GM19025 (cell line): ENCODE measurements around the gene ATP9A.
"Not testable (repeated sequence)": the region's sequence is repeated elsewhere in the genome, so short reads cannot be mapped to it uniquely, and the experiment has no call there.

Experiments
- ATAC-seq: cut with Tn5 transposase; IDR thresholded peaks from one replicate; pipeline ENCODE4 v1.9.1; 2021; ENCODE audit warnings: mild to moderate bottlenecking, low read depth, moderate library complexity; ENCODE audit not compliant: unreplicated experiment

The ATP9A gene

GRCh38 chr20:51584737-51585136, 183.5 kb downstream of the ATP9A start:
- no peak for ATAC-seq

GRCh38 chr20:51584116-51584515, 184.1 kb downstream of the ATP9A start:
- no peak for ATAC-seq

DNA sequence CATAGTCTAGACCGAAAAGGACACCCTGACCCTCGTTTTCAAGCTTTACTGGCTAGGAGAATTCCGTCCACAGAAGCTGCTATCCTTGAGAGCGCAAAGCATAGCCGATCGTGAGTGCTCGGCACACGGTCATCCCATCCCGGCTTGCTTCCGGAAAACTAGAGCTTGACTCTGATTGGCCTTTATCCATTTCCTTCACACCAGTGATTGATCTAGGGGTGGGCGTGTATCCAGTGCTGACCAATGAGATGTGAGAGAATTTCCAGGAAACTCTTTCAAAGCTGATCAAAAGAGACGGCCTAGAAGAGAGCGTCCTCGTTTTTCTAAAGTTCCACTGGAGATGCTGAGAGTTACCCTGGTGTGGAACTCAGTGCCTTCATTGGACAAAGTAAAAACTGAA, 184.7 kb downstream of the ATP9A start:
- no peak for ATAC-seq

DNA sequence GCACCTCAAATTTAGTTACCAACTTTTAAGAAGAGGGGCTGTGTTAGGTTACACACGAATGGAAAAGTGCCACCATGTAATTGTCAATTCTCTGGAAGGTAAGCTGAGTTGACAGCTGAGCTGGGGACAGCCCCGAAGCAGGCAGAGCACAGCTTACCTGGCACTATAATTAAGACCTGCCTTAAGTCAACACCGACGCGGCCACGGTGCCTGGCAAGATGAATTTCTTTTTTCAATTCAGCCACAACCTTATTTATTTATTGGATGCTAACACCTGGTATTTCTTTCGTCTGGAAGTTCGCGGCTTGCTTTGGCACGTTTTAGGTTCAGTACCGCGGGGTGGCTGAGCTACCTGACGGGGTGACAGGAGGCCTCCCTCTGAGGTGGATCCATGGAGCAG, 185.1 kb downstream of the ATP9A start:
- ATAC-seq = no peak

DNA sequence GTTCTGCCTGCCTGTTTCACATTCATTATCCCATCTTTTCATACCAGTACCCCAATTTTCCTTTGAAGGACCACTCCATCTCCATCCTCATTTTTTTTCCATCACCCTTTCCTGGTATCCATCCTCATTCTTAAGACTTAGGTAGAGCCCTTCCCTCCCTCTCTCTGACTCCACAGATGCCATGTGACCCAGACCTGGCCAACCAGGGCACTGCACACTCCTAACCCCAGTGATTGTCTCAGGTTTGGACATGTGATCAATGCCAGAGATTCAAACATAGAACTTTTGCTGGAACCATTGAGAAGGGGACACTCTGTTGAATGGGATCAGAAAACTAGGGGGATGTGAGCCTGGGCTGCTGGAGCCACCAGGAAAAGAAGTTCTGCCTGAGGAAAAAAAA, 186.6 kb downstream of the ATP9A start:
- no peak for ATAC-seq

- ATAC-seq = no peak
Measured at GRCh38 chr20:51579137-51579536, 189.1 kb downstream of the ATP9A start.

DNA sequence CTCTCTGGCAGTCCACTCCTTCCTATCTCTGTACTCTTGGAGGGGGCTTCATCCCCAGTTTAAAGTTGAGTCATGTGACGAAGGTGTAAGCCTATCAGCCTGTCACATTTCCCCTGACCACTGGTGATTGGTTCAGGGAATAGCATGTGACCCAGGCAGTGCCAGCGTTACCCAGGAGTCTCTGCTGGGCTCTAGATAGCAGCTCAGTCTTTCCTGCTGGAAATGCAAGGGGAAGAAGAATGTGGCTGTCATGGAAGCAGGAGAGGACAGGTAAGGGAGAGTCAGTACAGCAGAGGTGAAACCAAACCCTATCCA, 190.1 kb downstream of the ATP9A start:
- ATAC-seq = no peak

GRCh38 chr20:51577432-51578144, 190.6 kb downstream of the ATP9A start:
- ATAC-seq = no peak

DNA sequence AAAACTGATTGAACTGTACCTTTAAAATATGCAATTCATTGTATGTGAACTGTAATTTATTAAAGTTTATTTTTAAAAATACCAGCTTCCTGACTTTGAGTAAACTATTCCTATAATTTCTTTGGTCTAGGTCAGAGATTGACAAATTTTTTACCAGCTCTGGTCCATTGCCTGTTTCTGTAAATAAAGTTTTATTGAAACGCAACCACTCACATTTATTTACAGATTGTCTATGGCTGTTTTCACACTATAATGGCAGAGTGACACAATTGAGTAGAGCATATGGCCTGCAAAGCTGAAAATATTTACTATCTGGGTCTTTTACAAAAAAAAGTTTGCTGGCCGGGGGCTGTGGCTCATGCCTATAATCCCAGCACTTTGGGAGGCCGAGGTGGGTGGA, 192.7 kb downstream of the ATP9A start:
- no peak for ATAC-seq

DNA sequence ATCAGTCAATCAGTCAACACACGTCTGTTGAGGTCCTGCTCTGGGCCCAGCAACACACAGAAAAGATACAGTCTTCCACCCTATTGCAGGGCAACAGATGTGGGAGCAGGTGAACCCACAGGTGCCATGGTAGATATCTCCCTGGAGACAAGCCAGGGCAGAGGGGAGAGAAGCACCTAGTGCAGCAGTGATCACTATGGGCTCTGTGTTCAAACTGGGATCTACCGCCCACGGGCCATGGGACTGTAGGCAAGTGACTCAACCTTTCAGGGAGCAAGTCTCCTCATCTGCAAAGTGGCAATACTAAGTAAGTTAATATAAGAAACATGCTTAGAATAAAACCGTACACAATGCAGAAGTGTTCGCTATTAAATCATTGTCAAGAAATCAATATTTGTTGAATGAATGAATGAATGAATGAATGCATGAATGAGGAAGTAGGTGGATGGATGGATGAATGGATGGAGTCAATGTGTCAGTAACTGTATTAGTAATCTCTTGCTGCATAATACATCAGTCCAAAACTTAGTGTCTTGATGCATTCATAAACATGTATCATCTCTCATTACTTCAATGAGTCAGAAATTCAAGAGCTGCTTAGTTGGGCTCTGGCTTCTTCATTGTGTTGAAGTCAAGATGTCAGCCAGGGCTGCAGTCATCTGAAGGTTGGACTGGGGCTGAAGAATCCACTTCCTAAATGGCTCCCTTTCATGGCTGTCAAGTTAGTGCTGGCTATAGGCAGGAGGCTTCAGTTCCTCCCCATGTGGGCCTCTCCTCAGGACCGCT, 193.7 kb downstream of the ATP9A start:
- ATAC-seq = no peak

DNA sequence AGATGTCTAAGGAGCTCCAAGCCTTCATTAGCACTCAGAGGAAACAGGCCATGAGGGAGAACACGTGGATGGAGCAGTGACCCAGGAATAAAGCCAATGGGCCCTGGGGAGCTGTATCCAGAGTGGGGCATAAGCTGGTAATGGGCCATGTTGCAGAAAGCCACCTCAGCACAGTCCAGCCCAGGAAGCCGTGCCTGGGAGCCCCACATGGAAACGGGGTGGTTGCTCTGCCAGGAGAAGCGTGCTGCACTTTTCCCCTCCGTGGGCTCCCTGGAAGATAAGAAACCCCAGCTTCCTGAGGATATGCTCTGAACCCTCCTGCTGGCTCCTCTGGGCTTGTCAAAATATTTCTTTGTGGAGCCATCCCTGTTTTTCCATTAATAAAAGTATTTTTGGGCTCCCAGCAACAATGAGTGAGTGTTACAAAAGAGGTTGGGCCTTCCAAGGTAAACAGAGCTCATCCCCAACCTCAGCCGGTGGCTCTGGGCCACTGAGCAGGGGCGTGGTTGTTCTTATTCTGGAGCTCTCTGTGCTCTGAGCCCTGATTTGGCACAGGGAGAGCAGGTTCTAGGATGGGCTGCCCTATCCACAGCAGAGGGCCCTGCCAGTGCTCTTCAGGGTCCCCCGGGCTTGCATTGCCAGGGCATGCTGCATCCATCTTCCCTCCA, 194.5 kb downstream of the ATP9A start:
- ATAC-seq = no peak

DNA sequence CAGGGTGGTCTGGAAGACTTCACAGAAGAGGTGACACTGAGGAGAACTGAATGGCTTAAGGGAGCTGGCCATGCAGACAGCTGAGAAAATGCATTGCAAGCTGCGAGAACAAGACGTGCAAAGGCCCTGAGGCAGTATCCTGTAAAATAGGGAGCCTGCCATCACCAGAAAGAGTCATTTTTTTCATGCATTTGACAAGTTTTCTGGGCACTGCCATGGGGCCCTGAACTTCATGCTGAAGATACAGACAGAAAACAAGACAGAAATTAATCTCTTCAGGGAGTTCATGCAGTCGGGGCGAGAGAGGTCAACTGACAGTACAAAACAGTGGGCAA, 196.8 kb downstream of the ATP9A start:
- ATAC-seq = no peak

DNA sequence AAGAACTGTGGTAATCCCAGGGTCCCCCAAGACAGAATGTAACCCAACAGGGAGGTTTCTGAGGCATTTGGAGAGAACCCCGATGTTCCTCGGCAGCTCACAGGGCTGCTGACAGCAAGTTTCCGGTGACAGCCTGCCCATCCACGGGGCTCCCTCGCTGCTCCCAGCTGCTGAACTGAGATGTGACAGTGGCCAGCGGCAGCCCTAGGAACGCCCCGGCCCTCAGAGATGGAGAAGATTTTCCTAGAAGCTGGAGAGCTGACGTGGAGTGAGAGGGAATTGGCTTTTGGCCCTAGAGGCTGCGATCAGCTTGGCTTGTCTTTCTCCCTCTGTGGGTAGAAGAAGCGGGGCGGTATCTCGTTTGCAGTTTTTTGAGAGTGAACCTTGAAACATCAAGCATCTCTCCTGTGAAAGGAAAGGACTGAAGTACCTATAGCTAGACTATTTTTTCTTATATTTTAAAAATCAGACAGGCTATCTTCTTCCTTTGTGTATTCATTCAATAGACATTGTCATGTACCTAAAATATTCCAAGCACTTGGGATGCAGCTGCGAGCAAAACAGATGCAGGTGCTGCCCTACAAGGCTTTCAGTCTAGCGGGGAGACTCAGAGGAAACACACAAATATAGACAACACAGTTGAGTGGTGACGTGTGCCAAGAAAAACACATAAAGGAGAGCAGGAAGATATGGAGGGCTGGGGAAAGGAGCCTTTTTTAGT, 197.3 kb downstream of the ATP9A start:
- ATAC-seq = no peak

DNA sequence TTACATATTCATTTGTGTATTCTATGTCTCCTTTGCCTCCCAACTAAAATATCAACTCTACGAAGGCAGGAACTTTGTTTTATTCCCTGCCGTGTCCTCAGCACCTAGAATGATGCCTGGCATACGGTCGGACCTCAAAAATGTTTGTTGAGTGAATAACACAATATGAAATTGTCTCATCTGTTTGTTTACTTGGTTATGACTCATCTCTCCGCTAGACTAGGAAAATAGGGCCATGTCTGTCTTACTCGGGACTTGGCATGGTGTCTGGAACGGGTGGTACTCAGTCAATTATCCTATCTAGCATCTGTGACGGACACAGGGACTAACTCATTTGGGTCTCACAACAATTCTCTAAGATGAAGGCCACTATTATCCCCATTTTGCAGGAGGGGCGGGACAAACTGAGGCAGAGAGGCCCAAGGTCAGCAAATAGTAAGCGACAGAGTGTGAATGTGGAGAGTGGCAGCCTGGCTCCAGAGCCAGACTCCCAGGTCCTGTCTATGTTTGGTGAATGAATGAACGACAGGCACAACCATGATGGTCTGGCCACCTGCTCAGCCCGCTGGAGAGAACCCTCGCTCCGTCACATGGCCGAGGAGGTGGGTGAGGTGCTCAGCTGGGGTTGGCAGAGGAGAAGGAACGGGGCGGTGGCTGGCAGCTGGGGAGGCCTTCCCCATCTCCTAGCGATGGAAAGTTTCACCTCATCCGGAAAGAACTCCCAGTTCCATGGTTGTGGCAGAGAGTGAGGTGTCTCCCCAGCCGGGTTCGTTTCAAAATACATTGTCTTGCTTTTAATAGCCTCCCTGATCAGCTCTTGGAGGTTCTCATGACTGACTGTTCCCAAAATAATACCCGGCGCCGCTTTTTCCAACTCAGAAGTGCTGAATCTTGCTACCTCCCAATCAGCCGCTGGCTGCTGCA, 198.1 kb downstream of the ATP9A start:
- ATAC-seq = no peak

DNA sequence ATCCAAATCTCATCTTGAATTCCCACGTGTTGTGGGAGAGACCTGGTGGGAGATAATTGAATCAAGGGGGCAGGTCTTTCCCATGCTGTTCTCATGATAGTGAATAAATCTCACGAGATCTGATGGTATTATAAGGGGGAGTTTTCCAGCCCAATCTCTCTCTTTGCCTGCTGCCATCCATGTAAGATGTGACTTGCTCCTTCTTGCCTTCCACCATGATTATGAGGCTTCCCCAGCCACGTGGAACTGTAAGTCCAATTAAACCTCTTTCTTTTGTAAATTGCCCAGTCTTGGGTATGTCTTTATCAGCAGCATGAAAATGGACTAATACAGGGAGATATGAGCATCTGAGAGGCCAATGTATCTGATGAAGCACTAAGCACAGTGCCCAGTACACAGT, 199.7 kb downstream of the ATP9A start:
- not testable (repeated sequence) for ATAC-seq

- ATAC-seq = no peak
Measured at GRCh38 chr20:51567622-51568021, 200.6 kb downstream of the ATP9A start.

DNA sequence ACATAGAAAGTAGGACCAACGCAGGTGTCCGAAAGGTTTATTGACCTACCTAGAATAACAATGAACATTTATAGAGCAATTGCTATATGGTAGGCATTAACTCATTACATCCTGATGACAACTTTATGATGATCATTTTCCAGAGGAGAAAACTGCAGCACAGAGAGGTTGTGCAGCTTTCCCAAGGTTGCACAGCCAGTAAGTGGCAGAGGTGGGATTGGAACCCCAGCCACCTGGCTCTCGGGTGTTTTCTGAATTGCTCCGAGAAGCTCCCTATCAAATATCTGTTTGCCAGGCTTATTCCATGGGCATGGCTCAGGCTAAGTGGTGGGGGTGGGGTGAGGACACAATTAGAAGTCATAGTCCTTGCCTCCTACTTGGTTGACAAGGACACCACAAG, 201.6 kb downstream of the ATP9A start:
- no peak for ATAC-seq

- no peak for ATAC-seq
Measured at GRCh38 chr20:51565298-51566144, 202.7 kb downstream of the ATP9A start.
